ENCODE data around the gene GPD1. TPM values are rescaled to one million over a fixed set of nuclear protein-coding genes. Genes with fewer than 3 reads are reported as not detected.

The GPD1 gene
- total RNA-seq, 1 experiment from 2014 or later: 1.6 TPM

GRCh38 chr12:50109319-50109718 is 5.5 kb downstream of the GPD1 start:
- RAD21 ChIA-PET (ENCODE audit: low non-redundant PET in 1 of 2, low total read pairs in 2 of 2, uncharacterized antibody in 2 of 2, unreplicated experiment in 2 of 2): no interaction called here
- no peaks in the 10 kb centered on the region for H3K36me3 ChIP-seq (ENCODE audit: control insufficient read depth in 1 of 2, insufficient read depth in 2 of 2, low read length in 2 of 2)
- H3K27me3 ChIP-seq (ENCODE audit: insufficient read depth, low read length): no peaks in the 10 kb centered on the region
- peaks cover 20% of the 10 kb centered on the region for H3K79me2 ChIP-seq (ENCODE audit: insufficient read depth, low read length)
- no peak overlapping the region for H3K9ac ChIP-seq (ENCODE audit: low read length)
- H3K9me3 ChIP-seq (ENCODE audit: control insufficient read depth in 1 of 2, insufficient read depth in 1 of 2, low read depth in 1 of 2, low read length in 2 of 2): no peaks in the 10 kb centered on the region
- H2AFZ ChIP-seq (ENCODE audit: low read depth, low read length, poor library complexity, severe bottlenecking): no peak overlapping the region
- no peak overlapping the region; the same call in 1 of the 2 replicates for H3K27ac ChIP-seq (ENCODE audit: low read depth, low read length)
- H3K9me2 ChIP-seq (ENCODE audit: insufficient read depth): no peaks in the 10 kb centered on the region
- ATAC-seq (no peak), DNase-seq (ENCODE audit: low read depth, low spot score) (no peak)
- H4K20me1 ChIP-seq (ENCODE audit: insufficient read depth): no peaks in the 10 kb centered on the region
- H3K4me2 ChIP-seq (ENCODE audit: low read length): no peak overlapping the region
- H3K4me1 ChIP-seq (ENCODE audit: control insufficient read depth in 1 of 2, insufficient read depth in 2 of 2, low read length in 2 of 2): peaks cover 20 to 25% of the 10 kb centered on the region in 2 experiments
- no peak overlapping the region for H3K4me3 ChIP-seq (replicated peaks in 1 of 2; ENCODE audit: low read depth in 1 of 2, low read length in 2 of 2)
- intact Hi-C loops (cut with micrococcal nuclease): no loop called here
- no peak for TF ChIP-seq POLR2A (IDR thresholded peaks at IDR 0.05; ENCODE audit: borderline replicate concordance, extremely low read depth, insufficient read depth, insufficient read length)
- TF ChIP-seq CBX3 (IDR thresholded peaks at IDR 0.05; ENCODE audit: low read depth): no peak
- TF ChIP-seq RAD21 (IDR thresholded peaks at IDR 0.05; ENCODE audit: low read depth): no peak
- no peak for TF ChIP-seq TCF7L2 (IDR thresholded peaks at IDR 0.05; ENCODE audit: borderline replicate concordance, extremely low read depth, insufficient read depth, insufficient read length)
- TF ChIP-seq ELF1 (IDR thresholded peaks at IDR 0.05; ENCODE audit: borderline replicate concordance, low read depth): no peak
- TF ChIP-seq POLR2AphosphoS5 (IDR thresholded peaks at IDR 0.05; ENCODE audit: low read depth, low read length): no peak
- no peak for TF ChIP-seq SIN3A (IDR thresholded peaks at IDR 0.05; ENCODE audit: low read depth)
- no peak for TF ChIP-seq YY1 (IDR thresholded peaks at IDR 0.05; ENCODE audit: extremely low read depth, insufficient replicate concordance, low read depth, low read length)
- TF ChIP-seq FOSL1 (IDR thresholded peaks at IDR 0.05; ENCODE audit: low read depth): no peak
- TF ChIP-seq, protein P1, sequence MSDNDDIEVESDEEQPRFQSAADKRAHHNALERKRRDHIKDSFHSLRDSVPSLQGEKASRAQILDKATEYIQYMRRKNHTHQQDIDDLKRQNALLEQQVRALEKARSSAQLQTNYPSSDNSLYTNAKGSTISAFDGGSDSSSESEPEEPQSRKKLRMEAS (IDR thresholded peaks at IDR 0.05): no peak
- TF ChIP-seq REST (IDR thresholded peaks at IDR 0.05; ENCODE audit: low read depth): no peak
- CTCF ChIA-PET: interaction anchor here (1.3 to 3.8 kb wide), 2 partner anchors 24 to 205 kb away, joined by 10 to 33 read pairs; partner anchors contain the start of gene SMARCD1
- BruUV-seq (replicated peaks): no TSS peak
- POLR2A ChIA-PET: no interaction called here

Measured in HCT116 (cell line).